ENCODE results near the gene CCDC97. TPM values are rescaled to one million over a fixed set of nuclear protein-coding genes. Genes with fewer than 3 reads are reported as not detected.

CCDC97 gene
- total RNA-seq = 10 to 100 TPM; 33.5 to 36.1 TPM

DNA sequence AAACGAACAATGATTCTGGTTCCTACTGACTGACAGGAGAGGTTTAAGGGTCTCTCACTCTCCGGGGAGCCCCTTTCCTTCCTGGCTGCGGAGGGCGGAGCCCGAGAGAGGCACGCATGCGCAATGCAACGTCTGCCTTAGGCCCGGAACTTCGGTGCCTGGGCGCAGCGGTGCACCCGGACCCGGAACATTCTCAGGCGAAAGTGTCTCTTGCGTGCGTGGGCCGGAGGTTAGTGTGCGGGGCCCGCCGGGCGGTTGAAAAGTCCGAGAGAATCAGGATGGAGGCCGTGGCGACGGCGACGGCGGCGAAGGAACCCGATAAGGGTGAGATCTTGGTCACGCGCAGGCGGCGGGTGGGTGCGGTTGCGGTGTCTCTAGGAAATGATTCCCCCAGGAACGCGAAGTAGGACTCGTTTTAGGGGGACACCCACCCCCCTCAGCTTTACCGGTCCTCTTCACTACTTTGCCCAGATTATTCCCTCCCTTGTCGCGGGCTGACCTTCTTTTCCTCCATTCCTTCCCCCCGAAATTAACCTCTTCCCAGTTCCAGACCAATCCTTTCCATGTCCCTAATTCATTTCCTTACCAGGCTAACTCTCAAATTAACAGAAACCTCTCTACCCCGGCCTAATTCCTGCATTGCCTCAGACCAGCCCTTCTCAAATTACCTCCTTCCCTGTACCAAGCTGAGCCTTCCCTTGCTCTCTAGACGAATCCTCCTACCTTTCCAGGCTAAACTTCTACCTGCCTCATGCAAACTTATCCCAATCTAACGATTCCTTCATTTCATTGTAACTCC, at the start of gene CCDC97:
TSS of gene CCDC97 (plus strand) at position 140 of the 799 bp plus-strand sequence. CDS start at position 279, 139 bp downstream.
- ChIA-PET CTCF (interaction anchor here (0.6 to 2.7 kb wide), 7 partner anchors 9 to 106 kb away, joined by 3 to 13 read pairs (median 4); partner anchors contain the start of genes B9D2 and HNRNPUL1), POLR2A (interaction anchor here (0.5 to 8.3 kb wide), 6 partner anchors 11 to 419 kb away, joined by 3 to 105 read pairs (median 4); partner anchors contain the start of gene HNRNPUL1)
- peak within 1 kb of the TSS; percentile 96 for H3K4me3 Mint-ChIP-seq
- peaks cover 64% of the 10 kb centered on the region for H3K36me3 Mint-ChIP-seq (ENCODE audit: low read depth)
- DNase-seq (peak; percentile 91), ATAC-seq (peak; percentile 74)
- H3K4me1 Mint-ChIP-seq (ENCODE audit: low read depth) = peaks cover 65% of the 10 kb centered on the region
- no peaks in the 10 kb centered on the region for H3K27me3 Mint-ChIP-seq (ENCODE audit: low read depth)
- H3K27ac Mint-ChIP-seq = peak within 1 kb of the TSS; percentile 98
- no peaks in the 10 kb centered on the region for H3K9me3 Mint-ChIP-seq (ENCODE audit: insufficient read depth)

DNA sequence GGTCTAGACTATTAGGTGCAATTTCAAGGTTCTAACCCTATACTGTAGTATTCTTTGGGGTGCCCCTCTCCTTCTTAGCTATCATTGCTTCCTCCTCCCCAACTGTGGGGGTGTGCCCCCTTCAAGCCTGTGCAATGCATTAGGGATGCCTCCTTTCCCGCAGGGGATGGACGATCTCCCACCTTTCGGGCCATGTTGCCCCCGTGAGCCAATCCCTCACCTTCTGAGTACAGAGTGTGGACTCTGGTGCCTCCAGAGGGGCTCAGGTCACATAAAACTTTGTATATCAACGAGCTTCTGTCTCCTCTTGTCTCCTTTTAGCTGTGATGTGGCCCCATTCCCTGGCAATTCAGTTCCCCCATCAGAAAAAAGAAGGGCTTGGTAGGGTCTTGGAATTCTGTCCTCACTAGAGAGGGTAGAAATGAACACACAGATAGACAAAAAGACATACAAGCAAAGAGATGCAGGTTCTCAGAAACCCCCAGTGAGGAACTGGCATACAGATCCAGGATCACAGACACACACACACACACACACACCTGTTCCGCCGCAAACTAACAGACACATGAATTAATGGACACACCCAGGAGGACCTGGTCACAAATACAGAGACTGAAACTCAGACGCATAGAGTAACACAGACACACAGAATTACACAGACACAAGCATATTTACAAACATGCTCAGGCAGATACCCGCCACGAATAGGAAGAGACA, 48.3 kb upstream of the CCDC97 start:
- peaks cover 29% of the 10 kb centered on the region for H3K4me1 Mint-ChIP-seq (ENCODE audit: low read depth)
- POLR2A ChIA-PET = interaction anchor here (0.6 to 6.9 kb wide), 5 partner anchors 47 to 563 kb away, joined by 3 to 105 read pairs (median 13); partner anchors contain the start of gene CCDC97

DNA sequence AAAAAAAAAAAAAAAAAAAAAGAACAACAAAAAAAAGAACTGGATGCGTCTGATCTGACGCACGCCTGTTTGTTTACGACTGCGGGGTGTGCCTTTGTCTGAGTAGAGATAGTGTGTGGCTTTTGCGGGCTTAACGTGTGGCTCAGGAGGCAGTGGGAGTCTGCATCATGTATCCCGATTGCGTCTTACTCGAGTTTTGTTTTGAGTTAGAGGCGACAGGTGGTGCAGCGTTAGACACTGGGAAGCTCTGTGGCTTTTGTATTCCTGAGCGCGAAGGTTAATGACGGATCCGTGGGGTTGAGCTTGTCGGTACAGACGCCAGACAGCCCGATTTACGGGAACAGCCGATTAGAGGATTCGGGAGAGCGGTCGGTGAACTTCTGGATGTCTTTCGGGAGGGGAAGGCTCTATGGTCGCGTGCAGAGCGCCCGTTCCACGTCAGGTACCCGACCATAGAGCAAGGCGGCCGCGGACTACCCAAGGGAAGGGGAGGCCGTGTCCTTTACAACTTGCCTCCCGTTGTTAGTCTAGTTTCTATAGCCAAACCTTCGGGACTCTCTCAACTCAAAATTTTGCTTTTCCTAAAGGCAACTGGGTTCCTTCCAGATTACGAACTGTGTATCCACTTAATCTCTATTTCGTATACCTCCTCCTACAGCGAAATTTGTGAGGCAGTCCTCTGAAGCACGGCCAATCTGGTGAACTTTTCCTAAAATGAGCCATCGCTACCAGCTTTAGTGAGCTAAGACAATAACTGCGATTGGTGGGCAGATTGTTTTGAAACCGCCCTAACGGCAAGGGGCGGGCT, 46.7 kb upstream of the CCDC97 start:
- peak overlapping the region; percentile 99 for H3K27ac Mint-ChIP-seq

More for the DNA sequence above, 48.3 kb upstream of the CCDC97 start:
- CTCF ChIA-PET = interaction anchor here (1.0 to 8.2 kb wide), 8 partner anchors 13 to 134 kb away, joined by 3 to 138 read pairs (median 4); no protein-coding TSS in a partner anchor
- DNase-seq = no peak
- no peak for ATAC-seq
- Mint-ChIP-seq H3K36me3 (ENCODE audit: low read depth) (peaks cover 16% of the 10 kb centered on the region), H3K27me3 (ENCODE audit: low read depth) (peaks cover 2% of the 10 kb centered on the region), H3K4me3 (peak overlapping the region; percentile 82), H3K9me3 (ENCODE audit: insufficient read depth) (no peaks in the 10 kb centered on the region), H3K27ac (peak overlapping the region; percentile 99)

DNA sequence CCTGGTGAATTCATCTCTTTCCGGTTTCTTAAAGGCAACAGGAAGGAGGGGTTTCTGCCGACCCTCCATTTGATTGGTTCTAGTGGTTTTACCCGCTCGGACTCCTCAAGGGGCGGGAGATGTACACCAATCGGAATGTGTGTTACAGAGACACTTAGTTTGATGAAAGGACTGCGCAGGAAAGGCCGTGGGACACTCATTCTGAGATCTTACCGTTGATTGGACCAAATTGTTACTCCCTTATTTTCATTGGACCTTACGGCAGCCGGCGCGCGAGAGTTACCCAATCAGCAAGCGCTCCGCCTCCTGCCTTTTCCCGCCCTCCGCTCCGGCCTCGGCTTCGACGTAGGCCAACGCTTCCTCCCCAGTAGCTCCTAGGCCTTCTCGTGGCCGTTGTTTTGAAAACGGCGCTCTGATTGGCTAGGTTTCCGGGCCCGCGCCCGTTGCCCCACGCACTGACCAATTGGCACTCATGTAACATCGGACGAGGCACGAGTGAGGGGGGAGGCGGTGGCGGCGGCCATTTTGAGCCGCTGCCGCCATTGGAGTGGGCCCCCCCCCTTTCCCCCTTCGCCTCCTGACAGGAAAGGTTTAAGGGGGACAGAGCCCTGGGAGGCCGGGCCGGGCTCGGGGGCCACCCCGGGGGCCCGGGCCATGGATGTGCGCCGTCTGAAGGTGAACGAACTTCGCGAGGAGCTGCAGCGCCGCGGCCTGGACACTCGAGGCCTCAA, 46.0 kb upstream of the CCDC97 start, which contains the start of gene HNRNPUL1:
TSS of gene HNRNPUL1 (plus strand) at position 523 of the 731 bp plus-strand sequence. CDS start at position 655, 132 bp downstream.
- Mint-ChIP-seq H3K4me3 (peak within 1 kb of the TSS; percentile 82), H3K27me3 (ENCODE audit: low read depth) (peaks cover 2% of the 10 kb centered on the region), H3K9me3 (ENCODE audit: insufficient read depth) (no peaks in the 10 kb centered on the region), H3K36me3 (ENCODE audit: low read depth) (peaks cover 37% of the 10 kb centered on the region), H3K27ac (peak within 1 kb of the TSS; percentile 99), H3K4me1 (ENCODE audit: low read depth) (peaks cover 44% of the 10 kb centered on the region)
- peak; percentile 75 for ATAC-seq
- CTCF ChIA-PET = interaction anchor here (0.8 to 8.2 kb wide), 19 partner anchors 13 to 293 kb away, joined by 3 to 138 read pairs (median 4); partner anchors contain the start of genes B9D2 and CCDC97
- DNase-seq = peak; percentile 99
- POLR2A ChIA-PET = interaction anchor here (0.5 to 6.9 kb wide), 18 partner anchors 8 to 486 kb away, joined by 3 to 105 read pairs (median 4); partner anchors contain the start of genes B9D2, CCDC97 and RAB4B

More for the DNA sequence above, 46.7 kb upstream of the CCDC97 start:
- no peaks in the 10 kb centered on the region for H3K9me3 Mint-ChIP-seq (ENCODE audit: insufficient read depth)
- peaks cover 2% of the 10 kb centered on the region for H3K27me3 Mint-ChIP-seq (ENCODE audit: low read depth)
- peaks cover 31% of the 10 kb centered on the region for H3K36me3 Mint-ChIP-seq (ENCODE audit: low read depth)
- ATAC-seq = peak; percentile 29
- ChIA-PET CTCF (interaction anchor here (0.7 to 8.2 kb wide), 26 partner anchors 11 to 292 kb away, joined by 3 to 138 read pairs (median 4); partner anchors contain the start of genes B9D2 and CCDC97), POLR2A (interaction anchor here (0.6 to 6.9 kb wide), 17 partner anchors 9 to 292 kb away, joined by 3 to 105 read pairs (median 4); partner anchors contain the start of genes B9D2 and CCDC97)
- DNase-seq = peak; percentile 87
- H3K4me1 Mint-ChIP-seq (ENCODE audit: low read depth) = peaks cover 44% of the 10 kb centered on the region
- H3K4me3 Mint-ChIP-seq = peak overlapping the region; percentile 82

GRCh38 chr19:41264581-41265394, 45.2 kb upstream of the CCDC97 start:
- H3K4me3 Mint-ChIP-seq = peak overlapping the region; percentile 82
- CTCF ChIA-PET = interaction anchor here (0.9 to 8.2 kb wide), 11 partner anchors 15 to 99 kb away, joined by 3 to 138 read pairs (median 4); partner anchors contain the start of genes B9D2 and CCDC97
- ATAC-seq = no peak
- H3K27ac Mint-ChIP-seq = peak overlapping the region; percentile 99
- POLR2A ChIA-PET = interaction anchor here (0.5 to 6.9 kb wide), 13 partner anchors 10 to 487 kb away, joined by 3 to 105 read pairs (median 4); partner anchors contain the start of genes CCDC97 and RAB4B
- no peaks in the 10 kb centered on the region for H3K9me3 Mint-ChIP-seq (ENCODE audit: insufficient read depth)
- peak; percentile 55 for DNase-seq
- H3K27me3 Mint-ChIP-seq (ENCODE audit: low read depth) = peaks cover 2% of the 10 kb centered on the region
- peaks cover 41% of the 10 kb centered on the region for H3K36me3 Mint-ChIP-seq (ENCODE audit: low read depth)
- H3K4me1 Mint-ChIP-seq (ENCODE audit: low read depth) = peaks cover 44% of the 10 kb centered on the region

DNA sequence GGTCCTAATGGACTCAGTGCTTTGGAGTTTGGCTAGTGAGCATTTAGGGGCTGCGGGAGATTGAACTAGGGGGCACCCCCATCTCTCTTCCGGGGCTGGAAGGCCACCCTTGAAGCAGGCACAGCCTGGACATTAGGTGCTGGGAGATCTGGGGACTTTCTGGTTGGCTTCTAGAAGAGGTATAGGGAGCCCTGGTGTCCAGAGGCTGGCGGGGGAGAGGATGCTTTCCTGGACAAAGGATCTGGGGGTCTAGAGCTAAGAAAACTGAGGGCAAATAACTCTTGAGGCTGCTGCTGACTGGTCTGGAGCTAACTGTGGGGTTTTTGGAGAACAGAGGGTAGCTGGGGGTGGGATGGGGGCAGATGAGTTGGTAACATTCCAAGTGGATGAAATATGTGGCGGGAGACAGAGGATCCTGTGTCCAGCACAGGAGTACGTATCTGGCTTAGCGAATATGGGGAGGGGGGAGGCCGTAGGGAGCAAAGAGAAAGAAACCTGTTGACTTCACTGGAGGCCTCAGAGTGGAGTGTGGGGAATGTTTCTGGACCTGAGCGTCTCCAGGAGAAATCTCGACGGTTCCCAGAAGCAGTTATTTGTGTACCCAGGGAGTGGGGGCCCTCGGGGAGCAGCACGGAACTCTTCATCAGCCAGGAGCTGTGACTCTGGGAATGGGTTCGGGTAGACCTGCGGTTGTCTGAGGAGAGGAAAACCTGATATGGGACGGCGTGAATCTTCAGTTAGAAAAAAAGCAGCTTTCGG, 44.4 kb upstream of the CCDC97 start:
- Mint-ChIP-seq H3K36me3 (ENCODE audit: low read depth) (peaks cover 41% of the 10 kb centered on the region), H3K27ac (peak overlapping the region; percentile 99), H3K4me3 (peak overlapping the region; percentile 82), H3K27me3 (ENCODE audit: low read depth) (no peaks in the 10 kb centered on the region), H3K9me3 (ENCODE audit: insufficient read depth) (no peaks in the 10 kb centered on the region), H3K4me1 (ENCODE audit: low read depth) (peaks cover 44% of the 10 kb centered on the region)
- no peak for ATAC-seq
- no peak for DNase-seq
- ChIA-PET CTCF (interaction anchor here (1.3 to 8.2 kb wide), 2 partner anchors 32 to 39 kb away, joined by 4 to 138 read pairs; no protein-coding TSS in a partner anchor), POLR2A (interaction anchor here (0.6 to 6.9 kb wide), 7 partner anchors 9 to 149 kb away, joined by 3 to 105 read pairs (median 5); partner anchors contain the start of gene CCDC97)

DNA sequence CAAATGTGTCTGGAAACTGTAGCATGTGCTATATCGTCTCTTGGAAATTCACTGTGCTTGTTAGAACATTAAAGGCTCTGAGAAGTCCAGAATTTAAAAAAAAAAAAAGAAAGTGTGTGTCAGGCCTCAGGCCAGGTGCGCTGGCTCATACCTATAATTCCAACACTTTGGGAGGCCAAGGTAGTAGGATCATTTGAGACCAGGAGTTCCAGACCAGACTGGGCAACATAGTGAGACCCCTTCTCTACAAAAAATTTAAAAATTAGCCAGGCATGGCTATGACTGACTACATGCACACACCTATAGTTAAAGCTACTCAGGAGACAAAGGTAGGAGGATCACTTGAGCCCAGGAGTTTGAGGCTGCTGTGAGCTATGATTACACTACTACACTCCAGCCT, 40.9 kb upstream of the CCDC97 start:
- POLR2A ChIA-PET = no interaction called here
- H3K27me3 Mint-ChIP-seq (ENCODE audit: low read depth) = no peaks in the 10 kb centered on the region
- no peaks in the 10 kb centered on the region for H3K9me3 Mint-ChIP-seq (ENCODE audit: insufficient read depth)
- DNase-seq = no peak
- peaks cover 73% of the 10 kb centered on the region for H3K36me3 Mint-ChIP-seq (ENCODE audit: low read depth)
- no peak for ATAC-seq
- peaks cover 28% of the 10 kb centered on the region for H3K4me1 Mint-ChIP-seq (ENCODE audit: low read depth)
- no peak overlapping the region for H3K4me3 Mint-ChIP-seq
- CTCF ChIA-PET = interaction anchor here (0.6 kb wide), 1 partner anchor 982 kb away, joined by 3 read pairs; no protein-coding TSS in a partner anchor
- H3K27ac Mint-ChIP-seq = no peak overlapping the region

DNA sequence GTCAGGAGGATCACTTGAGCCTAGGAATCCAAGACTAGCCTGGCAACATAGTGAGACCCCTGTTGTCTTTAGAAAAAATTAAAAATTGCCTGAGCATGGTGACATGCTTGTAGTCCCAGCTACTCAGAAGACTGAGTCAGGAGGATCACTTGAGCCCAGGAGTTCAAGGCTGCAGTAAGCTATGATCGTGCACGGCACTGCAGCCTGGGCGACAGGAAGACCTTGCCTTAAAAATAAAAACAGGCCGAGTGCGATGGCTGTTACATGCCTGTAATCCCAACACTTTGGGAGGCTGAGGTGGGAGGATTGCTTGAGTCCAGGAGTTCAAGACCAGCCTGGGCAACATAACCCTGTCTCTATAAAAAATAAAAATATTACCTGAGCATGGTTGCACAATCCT, 40.4 kb upstream of the CCDC97 start:
- Mint-ChIP-seq H3K9me3 (ENCODE audit: insufficient read depth) (no peaks in the 10 kb centered on the region), H3K4me3 (no peak overlapping the region), H3K27me3 (ENCODE audit: low read depth) (no peaks in the 10 kb centered on the region), H3K27ac (no peak overlapping the region), H3K36me3 (ENCODE audit: low read depth) (peaks cover 75% of the 10 kb centered on the region), H3K4me1 (ENCODE audit: low read depth) (peaks cover 28% of the 10 kb centered on the region)
- ChIA-PET POLR2A (interaction anchor here (0.7 kb wide), 1 partner anchor 29 kb away, joined by 4 read pairs; no protein-coding TSS in a partner anchor), CTCF (interaction anchor here (0.6 kb wide), 1 partner anchor 982 kb away, joined by 3 read pairs; no protein-coding TSS in a partner anchor)
- DNase-seq (no peak), ATAC-seq (no peak)

GRCh38 chr19:41273076-41273475, 36.9 kb upstream of the CCDC97 start:
- ChIA-PET POLR2A (interaction anchor here (0.6 kb wide), 1 partner anchor 9 kb away, joined by 3 read pairs; no protein-coding TSS in a partner anchor), CTCF (no interaction called here)
- Mint-ChIP-seq H3K4me3 (no peak overlapping the region), H3K36me3 (ENCODE audit: low read depth) (peaks cover 73% of the 10 kb centered on the region), H3K27ac (no peak overlapping the region), H3K4me1 (ENCODE audit: low read depth) (peaks cover under 1% of the 10 kb centered on the region), H3K9me3 (ENCODE audit: insufficient read depth) (no peaks in the 10 kb centered on the region), H3K27me3 (ENCODE audit: low read depth) (no peaks in the 10 kb centered on the region)
- ATAC-seq (no peak), DNase-seq (no peak)
